Measurements from ENCODE around the gene JUNB.
A peak's percentile ranks its signal among the peaks of the same experiment; 100 is the strongest.

DNA sequence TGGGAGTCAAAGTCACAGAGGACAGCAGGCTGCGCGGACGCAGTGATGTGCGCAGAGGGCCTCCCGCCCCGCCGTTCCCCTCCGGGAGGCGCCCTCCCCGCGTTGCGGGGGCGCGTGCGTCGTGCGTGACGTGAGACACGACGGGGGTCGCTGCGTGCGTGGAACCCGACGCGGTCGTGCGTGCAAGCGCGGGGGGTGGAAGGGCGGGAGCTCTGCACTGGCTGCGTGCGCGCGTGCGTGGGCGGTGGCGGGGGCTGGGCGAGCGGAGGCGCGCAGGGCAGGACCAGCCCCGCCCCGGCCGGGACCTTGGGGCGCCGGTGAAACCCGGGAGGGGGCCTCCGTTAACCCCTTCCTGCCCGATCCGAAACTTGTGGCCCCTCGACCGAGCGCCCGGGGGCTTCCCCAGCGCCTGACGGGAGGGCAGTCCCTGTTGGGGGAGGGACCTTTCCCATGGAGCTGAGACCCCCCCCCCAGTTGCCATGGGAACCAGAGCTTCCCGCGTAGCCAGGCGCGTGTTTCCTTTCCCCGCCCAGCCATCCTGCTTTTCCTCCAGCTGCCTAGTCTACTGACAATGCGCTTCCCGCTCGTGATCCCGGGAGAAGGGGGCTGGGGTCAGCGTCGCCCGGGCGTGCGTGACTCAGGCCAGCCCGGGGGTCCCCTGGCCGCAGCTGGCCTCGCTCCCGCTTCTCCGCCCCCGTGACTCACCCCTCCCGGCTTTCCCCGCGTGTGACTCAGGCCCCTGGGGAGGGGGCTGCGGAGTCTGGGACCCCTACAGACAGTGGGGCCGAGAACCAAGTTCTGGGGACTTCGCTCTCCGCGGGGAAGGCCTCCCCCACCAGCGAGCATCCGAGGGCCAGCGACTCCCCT is 8.6 kb upstream of the JUNB start:
- TF ChIP-seq, protein P1, sequence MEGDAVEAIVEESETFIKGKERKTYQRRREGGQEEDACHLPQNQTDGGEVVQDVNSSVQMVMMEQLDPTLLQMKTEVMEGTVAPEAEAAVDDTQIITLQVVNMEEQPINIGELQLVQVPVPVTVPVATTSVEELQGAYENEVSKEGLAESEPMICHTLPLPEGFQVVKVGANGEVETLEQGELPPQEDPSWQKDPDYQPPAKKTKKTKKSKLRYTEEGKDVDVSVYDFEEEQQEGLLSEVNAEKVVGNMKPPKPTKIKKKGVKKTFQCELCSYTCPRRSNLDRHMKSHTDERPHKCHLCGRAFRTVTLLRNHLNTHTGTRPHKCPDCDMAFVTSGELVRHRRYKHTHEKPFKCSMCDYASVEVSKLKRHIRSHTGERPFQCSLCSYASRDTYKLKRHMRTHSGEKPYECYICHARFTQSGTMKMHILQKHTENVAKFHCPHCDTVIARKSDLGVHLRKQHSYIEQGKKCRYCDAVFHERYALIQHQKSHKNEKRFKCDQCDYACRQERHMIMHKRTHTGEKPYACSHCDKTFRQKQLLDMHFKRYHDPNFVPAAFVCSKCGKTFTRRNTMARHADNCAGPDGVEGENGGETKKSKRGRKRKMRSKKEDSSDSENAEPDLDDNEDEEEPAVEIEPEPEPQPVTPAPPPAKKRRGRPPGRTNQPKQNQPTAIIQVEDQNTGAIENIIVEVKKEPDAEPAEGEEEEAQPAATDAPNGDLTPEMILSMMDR (IDR thresholded peaks at IDR 0.05; ENCODE audit: control extremely low read depth in 1 of 3, insufficient read depth in 1 of 3, low read depth in 1 of 3, low read length in 3 of 3), result no peak
- no peak for TF ChIP-seq POLR2A (IDR thresholded peaks at IDR 0.05; ENCODE audit: control extremely low read depth in 1 of 2, low read depth in 2 of 2, low read length in 2 of 2)
- TF ChIP-seq, protein P2, sequence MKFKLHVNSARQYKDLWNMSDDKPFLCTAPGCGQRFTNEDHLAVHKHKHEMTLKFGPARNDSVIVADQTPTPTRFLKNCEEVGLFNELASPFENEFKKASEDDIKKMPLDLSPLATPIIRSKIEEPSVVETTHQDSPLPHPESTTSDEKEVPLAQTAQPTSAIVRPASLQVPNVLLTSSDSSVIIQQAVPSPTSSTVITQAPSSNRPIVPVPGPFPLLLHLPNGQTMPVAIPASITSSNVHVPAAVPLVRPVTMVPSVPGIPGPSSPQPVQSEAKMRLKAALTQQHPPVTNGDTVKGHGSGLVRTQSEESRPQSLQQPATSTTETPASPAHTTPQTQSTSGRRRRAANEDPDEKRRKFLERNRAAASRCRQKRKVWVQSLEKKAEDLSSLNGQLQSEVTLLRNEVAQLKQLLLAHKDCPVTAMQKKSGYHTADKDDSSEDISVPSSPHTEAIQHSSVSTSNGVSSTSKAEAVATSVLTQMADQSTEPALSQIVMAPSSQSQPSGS (IDR thresholded peaks at IDR 0.05; ENCODE audit: low read length), result no peak
- TF ChIP-seq CBX8 (IDR thresholded peaks at IDR 0.05; ENCODE audit: borderline replicate concordance, low read depth, low read length), result no peak
- peak in 1 of 2 experiments; percentile 66; a peak in 2 of 4 replicates for TF ChIP-seq SIN3A (conservative IDR thresholded peaks at IDR 0.05 in 1 of 2, IDR thresholded peaks at IDR 0.05 in 1 of 2; ENCODE audit: low read depth in 1 of 2, low read length in 2 of 2)
- TF ChIP-seq EP300 (IDR thresholded peaks at IDR 0.05; ENCODE audit: borderline replicate concordance in 1 of 2, low read depth in 2 of 2, low read length in 2 of 2), result no peak
- no peak for TF ChIP-seq PHF8 (conservative IDR thresholded peaks at IDR 0.05; ENCODE audit: low read depth, low read length)
- no peak for TF ChIP-seq ATF3 (IDR thresholded peaks at IDR 0.05; ENCODE audit: insufficient read depth, low read depth, low read length)
- no peak for TF ChIP-seq TEAD4 (IDR thresholded peaks at IDR 0.05; ENCODE audit: low read depth, low read length)
- no peak for TF ChIP-seq POLR2AphosphoS5 (IDR thresholded peaks at IDR 0.05; ENCODE audit: low read depth, low read length)
- no peak for TF ChIP-seq RFX5 (IDR thresholded peaks at IDR 0.05; ENCODE audit: borderline replicate concordance, low read depth, low read length)
- peak; percentile 58; the same call in 1 of the 2 replicates for TF ChIP-seq MAX (IDR thresholded peaks at IDR 0.05)
- TF ChIP-seq SP1 (IDR thresholded peaks at IDR 0.05; ENCODE audit: low read depth, low read length), result 0 out of 2 replicates have a peak, but pooled peaks have one; percentile 6
